IPS-18a (cell line): ENCODE results near the gene DIAPH3.

Experiments
- H3K27ac ChIP-seq: one replicate; pipeline ENCODE4 v1.5.1; 2013; ENCODE audit warnings: low read length
- H3K27me3 ChIP-seq: one replicate; pipeline ENCODE4 v1.6.1; 2013; ENCODE audit warnings: mild to moderate bottlenecking, low read length; ENCODE audit not compliant: control insufficient read depth, insufficient read depth
- H3K36me3 ChIP-seq: one replicate; pipeline ENCODE4 v1.6.1; 2013; ENCODE audit warnings: low read depth, low read length; ENCODE audit not compliant: control insufficient read depth
- H3K4me1 ChIP-seq: one replicate; pipeline ENCODE4 v1.6.1; 2013; ENCODE audit warnings: low read depth, low read length; ENCODE audit not compliant: control insufficient read depth
- H3K4me3 ChIP-seq: one replicate; pipeline ENCODE4 v1.5.1; 2013; ENCODE audit warnings: low read length
- H3K9ac ChIP-seq: one replicate; pipeline ENCODE4 v1.6.1; 2013; ENCODE audit warnings: mild to moderate bottlenecking, low read length, moderate library complexity
- H3K9me3 ChIP-seq: one replicate; pipeline ENCODE4 v1.6.1; 2013; ENCODE audit warnings: low read depth, low read length; ENCODE audit not compliant: control insufficient read depth

Gene DIAPH3

DNA sequence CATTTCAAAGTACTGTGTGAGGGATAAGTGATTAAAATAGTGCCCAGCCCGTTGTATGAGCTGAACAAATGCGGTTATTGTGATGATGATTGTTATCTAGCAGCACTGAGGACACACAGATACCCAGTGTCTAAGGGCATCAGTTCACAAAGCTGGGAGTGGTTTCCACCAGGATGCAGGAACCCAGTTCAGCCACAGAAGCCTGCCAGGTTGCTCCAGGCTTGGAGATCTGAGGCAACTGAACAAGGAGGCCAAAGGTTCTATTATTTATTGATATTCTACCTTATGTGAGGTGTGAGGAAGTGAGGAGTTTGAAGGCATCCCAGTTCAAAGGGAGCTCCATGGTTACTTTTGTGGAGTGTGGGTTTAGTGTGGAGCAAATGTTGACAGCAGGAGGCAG is 13.2 kb downstream of the DIAPH3 start:
- Histone ChIP-seq H3K4me3 (no peak overlapping the region), H3K36me3 (no peaks in the 10 kb centered on the region), H3K27me3 (no peaks in the 10 kb centered on the region), H3K4me1 (no peaks in the 10 kb centered on the region), H3K27ac (no peak overlapping the region), H3K9ac (no peak overlapping the region), H3K9me3 (no peaks in the 10 kb centered on the region)

DNA sequence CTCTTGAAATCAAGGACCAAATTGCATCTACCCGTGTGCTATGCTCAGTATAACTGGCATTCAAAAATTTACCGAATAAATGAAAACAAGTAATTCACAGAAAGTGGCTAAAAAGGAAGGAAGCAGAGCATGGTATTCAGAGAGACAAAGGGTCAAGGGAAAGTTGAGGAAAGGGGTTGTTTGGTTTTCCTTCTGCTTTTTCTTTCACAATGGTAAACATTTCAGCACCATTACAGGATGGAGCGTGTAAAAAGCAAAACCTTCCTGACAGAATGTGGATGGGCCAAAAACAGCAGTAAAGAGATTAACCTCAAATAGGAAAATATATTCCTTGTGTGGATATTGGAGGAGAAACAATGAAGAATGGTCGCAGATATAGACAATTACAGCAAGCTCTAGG is 14.8 kb downstream of the DIAPH3 start:
- H3K4me1 ChIP-seq = peaks cover 7% of the 10 kb centered on the region
- no peaks in the 10 kb centered on the region for H3K27me3 ChIP-seq
- no peak overlapping the region for H3K27ac ChIP-seq
- no peak overlapping the region for H3K9ac ChIP-seq
- H3K9me3 ChIP-seq = no peaks in the 10 kb centered on the region
- H3K36me3 ChIP-seq = no peaks in the 10 kb centered on the region
- H3K4me3 ChIP-seq = no peak overlapping the region

DNA sequence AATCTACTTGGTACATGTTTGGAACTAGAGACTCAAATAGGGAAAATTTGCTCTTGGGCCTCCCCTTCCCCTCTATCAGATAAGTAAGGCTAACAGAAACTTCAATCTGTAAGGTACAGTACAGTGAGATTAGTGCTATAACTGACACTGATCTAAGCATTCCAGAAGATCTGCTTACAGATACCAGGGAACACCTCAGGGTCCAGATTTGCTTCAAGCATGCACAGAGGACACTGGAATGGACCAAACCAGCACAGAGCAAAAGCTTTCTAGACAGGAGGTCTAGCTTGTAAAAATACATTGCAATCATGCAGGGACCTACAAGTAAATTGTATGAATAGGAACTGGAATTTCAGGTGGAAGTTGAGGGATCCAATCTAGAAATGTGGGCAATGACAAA is 16.4 kb downstream of the DIAPH3 start:
- no peak overlapping the region for H3K27ac ChIP-seq
- no peak overlapping the region for H3K4me3 ChIP-seq
- no peaks in the 10 kb centered on the region for H3K9me3 ChIP-seq
- H3K27me3 ChIP-seq = no peaks in the 10 kb centered on the region
- H3K4me1 ChIP-seq = peaks cover 11% of the 10 kb centered on the region
- no peaks in the 10 kb centered on the region for H3K36me3 ChIP-seq
- H3K9ac ChIP-seq = no peak overlapping the region

DNA sequence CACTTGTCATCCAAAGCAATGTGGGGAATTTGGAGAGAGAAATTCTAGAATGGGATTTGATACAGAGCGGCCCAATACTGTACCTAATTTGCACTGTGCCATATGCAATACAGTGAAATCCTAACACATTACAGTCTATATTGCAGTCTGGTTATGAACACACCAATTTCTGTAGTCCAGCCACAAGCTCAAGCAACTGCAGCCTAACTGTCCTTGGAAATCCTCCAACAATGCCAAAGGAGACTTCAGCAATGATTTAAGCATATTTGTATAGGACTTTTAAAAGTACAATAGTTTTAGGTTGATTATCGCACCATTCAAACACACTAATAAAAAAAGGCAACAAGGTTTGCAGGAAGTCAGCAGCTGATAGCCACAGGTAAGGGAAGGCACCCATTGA is 17.3 kb downstream of the DIAPH3 start:
- Histone ChIP-seq H3K27me3 (no peaks in the 10 kb centered on the region), H3K9ac (no peak overlapping the region), H3K4me3 (no peak overlapping the region), H3K36me3 (no peaks in the 10 kb centered on the region), H3K4me1 (peaks cover 11% of the 10 kb centered on the region), H3K9me3 (no peaks in the 10 kb centered on the region), H3K27ac (no peak overlapping the region)

DNA sequence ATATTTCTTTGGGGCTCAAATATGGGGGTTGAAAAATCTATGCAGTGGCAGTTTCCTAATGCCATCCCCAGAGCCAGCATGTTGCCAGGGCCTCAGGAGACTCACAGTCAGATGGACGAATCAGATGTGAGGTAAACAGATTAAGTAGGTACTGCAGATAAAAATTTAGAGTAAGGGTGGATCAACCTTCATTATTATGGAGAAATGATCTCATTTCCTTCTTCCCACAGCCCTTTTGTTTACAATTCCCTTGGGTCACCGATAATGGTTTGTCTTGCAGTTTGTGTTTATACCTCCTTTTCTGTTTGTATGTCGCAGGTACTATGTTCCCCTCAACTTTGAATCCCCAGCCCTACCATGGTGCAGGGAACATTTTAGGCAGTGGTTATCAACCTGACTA is 20.0 kb downstream of the DIAPH3 start:
- H3K9ac ChIP-seq = no peak overlapping the region
- H3K4me3 ChIP-seq = no peak overlapping the region

DNA sequence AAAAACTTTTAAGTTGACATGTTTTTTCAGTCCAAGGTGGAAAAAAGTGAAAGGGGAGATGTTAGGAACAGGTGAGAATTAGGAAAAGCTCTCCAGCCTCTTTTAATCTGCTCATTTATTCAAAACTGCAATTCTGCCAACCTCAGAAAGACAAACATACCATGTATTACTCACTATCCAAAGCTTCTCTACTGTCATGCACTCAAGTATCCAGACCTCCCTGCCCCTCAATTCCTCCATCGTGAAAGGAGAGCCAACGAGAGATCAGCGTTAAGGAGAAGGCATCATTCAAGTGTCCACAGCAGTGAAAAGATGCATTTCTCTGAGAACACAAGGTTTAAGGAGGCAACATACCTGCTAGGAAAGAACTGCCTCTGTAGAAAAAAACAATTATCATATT is 24.5 kb downstream of the DIAPH3 start:
- H3K9me3 ChIP-seq = no peaks in the 10 kb centered on the region
- no peaks in the 10 kb centered on the region for H3K27me3 ChIP-seq
- no peaks in the 10 kb centered on the region for H3K36me3 ChIP-seq
- no peak overlapping the region for H3K27ac ChIP-seq
- no peak overlapping the region for H3K4me3 ChIP-seq
- H3K9ac ChIP-seq = no peak overlapping the region
- H3K4me1 ChIP-seq = peaks cover 7% of the 10 kb centered on the region

More for the DNA sequence above, 20.0 kb downstream of the DIAPH3 start:
- no peaks in the 10 kb centered on the region for H3K36me3 ChIP-seq
- H3K4me1 ChIP-seq = peaks cover 11% of the 10 kb centered on the region
- H3K9me3 ChIP-seq = no peaks in the 10 kb centered on the region
- H3K27ac ChIP-seq = no peak overlapping the region
- no peaks in the 10 kb centered on the region for H3K27me3 ChIP-seq

DNA sequence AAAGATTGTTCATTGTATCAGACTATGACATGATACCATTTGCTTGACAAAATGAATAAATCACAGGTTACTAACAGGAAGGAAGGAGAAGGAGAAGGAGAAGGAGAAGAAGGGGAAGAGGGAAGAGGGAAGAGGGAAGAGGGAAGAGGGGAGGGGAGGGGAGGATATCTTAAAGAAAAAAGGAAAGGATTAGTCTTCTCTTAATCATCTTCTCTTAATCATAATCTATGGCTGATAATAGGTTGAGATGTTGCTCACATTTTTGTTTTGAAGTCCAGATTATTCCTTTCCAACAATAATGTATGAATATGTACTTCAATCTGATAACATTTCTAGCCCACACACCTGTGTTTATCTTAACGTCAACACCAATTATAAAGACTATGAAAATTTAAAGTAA is 25.1 kb downstream of the DIAPH3 start:
- Histone ChIP-seq H3K36me3 (peaks cover 3% of the 10 kb centered on the region), H3K4me1 (peaks cover 1% of the 10 kb centered on the region), H3K27me3 (no peaks in the 10 kb centered on the region), H3K27ac (no peak overlapping the region), H3K9me3 (no peaks in the 10 kb centered on the region), H3K4me3 (no peak overlapping the region), H3K9ac (no peak overlapping the region)

DNA sequence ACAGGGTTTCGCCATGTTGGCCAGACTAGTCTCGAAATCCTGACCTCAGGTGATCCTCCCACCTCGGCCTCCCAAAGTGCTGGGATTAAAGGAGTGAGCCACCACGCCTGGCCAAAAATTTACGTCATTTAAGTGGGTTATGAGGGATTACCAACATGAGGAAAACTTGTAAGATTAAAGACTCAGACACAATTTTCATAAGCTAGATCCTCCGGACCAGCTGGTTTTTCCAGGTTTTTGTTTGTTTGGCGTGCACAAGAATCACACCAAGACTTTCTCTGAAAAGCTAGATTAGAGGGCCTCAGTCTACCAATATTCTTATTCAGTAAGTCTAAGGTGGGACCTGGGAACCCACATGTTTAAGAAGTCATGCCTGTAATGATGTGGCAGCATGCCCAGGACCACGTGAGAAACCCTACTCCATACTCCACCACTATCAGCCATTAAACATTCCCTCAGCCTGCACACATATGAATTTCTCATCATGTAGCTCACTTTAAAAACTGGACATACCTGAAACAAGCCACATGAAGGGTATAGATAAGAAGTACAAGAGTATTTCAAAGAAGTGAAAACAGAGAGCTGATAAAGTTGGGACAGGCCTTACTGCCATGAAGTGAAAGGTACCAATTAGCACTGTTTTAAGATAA is 25.7 kb downstream of the DIAPH3 start:
- H3K4me3 ChIP-seq = no peak overlapping the region
- H3K36me3 ChIP-seq = peaks cover 3% of the 10 kb centered on the region
- no peaks in the 10 kb centered on the region for H3K27me3 ChIP-seq
- no peaks in the 10 kb centered on the region for H3K9me3 ChIP-seq
- no peak overlapping the region for H3K27ac ChIP-seq
- H3K9ac ChIP-seq = no peak overlapping the region
- H3K4me1 ChIP-seq = no peaks in the 10 kb centered on the region

DNA sequence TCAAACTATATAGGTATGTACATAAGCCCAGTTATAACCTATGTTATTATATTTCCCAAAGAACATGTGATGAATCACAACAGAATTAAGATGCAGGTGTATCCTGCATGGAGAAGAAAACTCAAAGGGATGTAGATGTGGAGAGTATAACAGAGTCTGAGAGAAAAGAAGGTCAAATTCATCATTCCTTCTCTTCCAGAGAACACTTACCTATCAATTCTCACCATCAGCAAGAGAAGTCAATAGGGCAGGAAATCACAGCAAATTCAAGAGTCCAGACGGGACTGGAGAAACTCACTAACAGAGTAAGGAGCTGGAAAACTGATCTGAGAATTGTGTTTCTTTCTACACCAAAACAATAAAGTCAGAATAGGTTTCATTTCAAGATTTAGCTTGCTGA is 28.4 kb downstream of the DIAPH3 start:
- Histone ChIP-seq H3K36me3 (peaks cover 3% of the 10 kb centered on the region), H3K9me3 (no peaks in the 10 kb centered on the region), H3K27me3 (no peaks in the 10 kb centered on the region), H3K4me3 (no peak overlapping the region), H3K27ac (no peak overlapping the region), H3K9ac (no peak overlapping the region), H3K4me1 (no peaks in the 10 kb centered on the region)

DNA sequence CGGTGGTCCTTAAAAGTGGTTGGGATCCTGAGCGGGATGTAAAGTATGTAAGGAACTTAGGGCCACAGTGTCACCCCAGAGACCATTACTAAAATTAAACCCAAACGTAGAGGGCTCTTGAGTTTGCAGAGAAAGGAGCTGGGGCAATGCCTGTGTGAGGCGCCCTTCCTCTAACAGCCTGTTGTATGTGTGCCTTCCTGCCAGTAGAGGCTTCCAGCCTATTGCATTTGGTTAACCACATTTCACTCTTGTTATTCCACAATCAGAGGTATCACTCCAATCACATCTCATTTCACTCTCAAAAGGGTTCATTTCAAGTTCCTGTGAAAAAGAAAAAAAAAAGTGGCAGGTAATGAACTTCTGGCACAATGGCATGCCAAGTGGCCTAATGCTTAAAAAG is 29.4 kb downstream of the DIAPH3 start:
- H3K9ac ChIP-seq = no peak overlapping the region
- H3K27me3 ChIP-seq = no peaks in the 10 kb centered on the region

DNA sequence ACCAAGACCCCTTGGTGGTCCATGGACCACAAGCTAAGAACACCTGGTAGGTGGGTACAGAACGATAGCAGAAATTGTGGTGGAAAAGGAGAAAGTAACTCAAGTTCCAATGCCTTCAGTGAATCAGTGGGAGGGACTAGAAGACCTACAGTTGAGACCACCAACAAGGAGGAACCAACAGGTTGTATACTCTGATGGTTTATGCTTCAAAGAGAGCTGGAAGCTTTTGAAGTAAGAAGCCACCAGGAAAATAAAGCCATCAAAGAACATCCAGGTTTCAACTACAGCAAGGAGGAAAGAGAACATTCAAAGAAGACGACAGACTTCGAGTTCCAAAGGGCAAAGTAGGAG is 42.4 kb downstream of the DIAPH3 start:
- H3K4me3 ChIP-seq = no peak overlapping the region
- no peak overlapping the region for H3K27ac ChIP-seq
- no peaks in the 10 kb centered on the region for H3K9me3 ChIP-seq
- H3K27me3 ChIP-seq = no peaks in the 10 kb centered on the region
- no peak overlapping the region for H3K9ac ChIP-seq
- no peaks in the 10 kb centered on the region for H3K36me3 ChIP-seq
- no peaks in the 10 kb centered on the region for H3K4me1 ChIP-seq

More for the DNA sequence above, 29.4 kb downstream of the DIAPH3 start:
- H3K4me1 ChIP-seq = no peaks in the 10 kb centered on the region
- H3K9me3 ChIP-seq = no peaks in the 10 kb centered on the region
- H3K4me3 ChIP-seq = no peak overlapping the region
- peaks cover 3% of the 10 kb centered on the region for H3K36me3 ChIP-seq
- H3K27ac ChIP-seq = no peak overlapping the region

DNA sequence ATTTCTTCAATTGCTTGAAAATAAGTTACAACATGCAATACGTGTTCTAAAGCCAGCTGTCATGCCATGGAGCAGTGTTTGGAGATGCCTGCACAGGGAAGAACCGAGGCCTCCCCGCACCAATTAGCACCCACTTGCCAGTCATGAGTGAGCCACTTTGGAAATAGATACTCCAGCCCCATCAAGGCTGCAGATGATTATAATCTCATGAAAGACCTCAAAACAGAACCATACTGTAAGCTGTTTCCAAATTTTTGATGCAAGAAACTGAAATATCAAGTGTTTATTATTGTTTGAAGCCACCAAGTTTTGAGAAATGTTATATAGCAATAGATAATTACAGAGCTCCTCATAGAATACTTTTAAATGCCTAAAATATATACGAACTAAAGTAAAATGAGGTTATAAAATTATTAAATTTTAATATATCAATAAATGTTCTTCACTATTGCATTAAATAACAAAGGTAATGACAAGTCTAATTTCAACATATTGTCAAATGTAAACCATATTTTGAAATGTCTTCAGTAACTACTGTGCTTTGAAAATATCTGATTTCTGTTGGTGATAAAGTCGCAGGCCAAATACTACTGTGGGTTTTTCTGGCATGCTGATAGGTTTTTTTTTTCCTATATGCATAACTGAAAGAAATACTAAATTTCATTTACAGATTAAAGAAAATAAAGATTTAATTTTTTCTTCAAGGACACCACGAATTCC is 43.0 kb downstream of the DIAPH3 start:
- no peaks in the 10 kb centered on the region for H3K9me3 ChIP-seq
- H3K9ac ChIP-seq = no peak overlapping the region
- H3K27me3 ChIP-seq = no peaks in the 10 kb centered on the region
- no peak overlapping the region for H3K4me3 ChIP-seq
- H3K4me1 ChIP-seq = no peaks in the 10 kb centered on the region
- no peak overlapping the region for H3K27ac ChIP-seq
- H3K36me3 ChIP-seq = no peaks in the 10 kb centered on the region
